ENCODE data around the gene MCEE.

Gene MCEE

GRCh38 chr2:71074893-71075395 is 55.1 kb downstream of the MCEE start:
- no peak for DNase-seq

GRCh38 chr2:71073475-71073874 is 56.6 kb downstream of the MCEE start:
- DNase-seq = no peak

GRCh38 chr2:71072492-71072891 is 57.5 kb downstream of the MCEE start:
- no peak for DNase-seq

- peak; percentile 46 for DNase-seq
These were observed 58.2 kb downstream of the MCEE start for GRCh38 chr2:71071681-71072398.

- DNase-seq = no peak
These were observed 59.5 kb downstream of the MCEE start for GRCh38 chr2:71070294-71071093.

GRCh38 chr2:71069376-71069775 is 60.7 kb downstream of the MCEE start:
- DNase-seq = no peak

- DNase-seq = peak; percentile 96
These were observed 61.6 kb downstream of the MCEE start, which contains the start of gene NAGK for GRCh38 chr2:71068218-71069035. Gene NAGK (plus strand): TSS chr2:71068648. CDS start chr2:71068684, 36 bp downstream.

GRCh38 chr2:71067567-71068217 is 62.3 kb downstream of the MCEE start:
- DNase-seq = no peak

GRCh38 chr2:71066856-71067255 is 63.2 kb downstream of the MCEE start:
- DNase-seq = no peak

- DNase-seq = no peak
These were observed 65.0 kb downstream of the MCEE start for GRCh38 chr2:71064754-71065621.

- DNase-seq = no peak
These were observed 65.9 kb downstream of the MCEE start for GRCh38 chr2:71064110-71064611.

GRCh38 chr2:71063216-71063615 is 66.8 kb downstream of the MCEE start:
- no peak for DNase-seq

GRCh38 chr2:71060871-71061270 is 69.2 kb downstream of the MCEE start:
- DNase-seq = no peak

GRCh38 chr2:71060211-71060610 is 69.8 kb downstream of the MCEE start:
- no peak for DNase-seq

Measured in activated CD8-positive, alpha-beta memory T cell treated with anti-CD3 and anti-CD28 coated beads, Interleukin-2, amount 50 U/mL, for 4 hours (primary cell).